ENCODE results near the gene PDGFB. TPM values are rescaled to one million over a fixed set of nuclear protein-coding genes. Genes with fewer than 3 reads are reported as not detected.

The PDGFB gene
- total RNA-seq, 2 experiments from 2014 or later: 0.89 to 1.1 TPM

GRCh38 chr22:39247361-39247760, 2.6 kb upstream of the PDGFB start:
- H3K27ac Mint-ChIP-seq: no peak overlapping the region
- CTCF ChIA-PET: interaction anchor here (0.8 kb wide), 1 partner anchor 14 kb away, joined by 3 read pairs; no protein-coding TSS in a partner anchor
- peaks cover 60% of the 10 kb centered on the region for H3K27me3 Mint-ChIP-seq
- no peak for DNase-seq
- POLR2A ChIA-PET: no interaction called here
- no peaks in the 10 kb centered on the region for H3K9me3 Mint-ChIP-seq
- H3K4me3 Mint-ChIP-seq: no peak overlapping the region
- H3K4me1 Mint-ChIP-seq: peaks cover 12% of the 10 kb centered on the region
- no peaks in the 10 kb centered on the region for H3K36me3 Mint-ChIP-seq (ENCODE audit: low read depth)

GRCh38 chr22:39246690-39247332, 2.0 kb upstream of the PDGFB start:
- no peak overlapping the region for H3K27ac Mint-ChIP-seq
- no peak overlapping the region for H3K4me3 Mint-ChIP-seq
- CTCF ChIA-PET: interaction anchor here (0.8 kb wide), 1 partner anchor 14 kb away, joined by 3 read pairs; no protein-coding TSS in a partner anchor
- no peaks in the 10 kb centered on the region for H3K9me3 Mint-ChIP-seq
- DNase-seq: no peak
- H3K27me3 Mint-ChIP-seq: peaks cover 57% of the 10 kb centered on the region
- H3K4me1 Mint-ChIP-seq: peaks cover 13% of the 10 kb centered on the region
- POLR2A ChIA-PET: no interaction called here
- H3K36me3 Mint-ChIP-seq (ENCODE audit: low read depth): no peaks in the 10 kb centered on the region

DNA sequence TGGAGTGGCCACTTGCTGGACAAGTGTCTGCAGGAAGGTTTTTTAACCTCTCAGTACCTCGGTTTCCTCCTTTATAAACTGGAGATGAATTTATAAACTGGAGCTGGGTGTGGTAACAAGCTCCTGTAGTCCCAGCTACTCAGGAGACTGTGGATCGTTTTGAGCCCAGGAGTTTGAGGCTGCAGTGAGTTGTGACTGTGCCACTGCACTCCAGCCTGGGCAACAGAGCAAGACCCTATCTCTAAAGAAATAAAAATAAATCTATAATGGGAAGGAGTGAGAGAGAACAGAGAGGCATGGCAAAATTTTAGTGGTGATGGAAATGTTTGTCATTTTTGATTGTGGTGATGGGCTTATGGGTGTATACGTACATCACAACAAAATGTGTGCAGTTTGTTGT, 1.4 kb upstream of the PDGFB start:
- Mint-ChIP-seq H3K4me3 (no peak overlapping the region), H3K9me3 (no peaks in the 10 kb centered on the region), H3K27ac (no peak overlapping the region), H3K27me3 (peaks cover 63% of the 10 kb centered on the region), H3K4me1 (peaks cover 19% of the 10 kb centered on the region), H3K36me3 (ENCODE audit: low read depth) (no peaks in the 10 kb centered on the region)
- no peak for DNase-seq
- ChIA-PET CTCF (interaction anchor here (0.8 kb wide), 1 partner anchor 15 kb away, joined by 3 read pairs; no protein-coding TSS in a partner anchor), POLR2A (no interaction called here)

- CTCF ChIA-PET: no interaction called here
- no peak for DNase-seq
- Mint-ChIP-seq H3K4me1 (peaks cover 27% of the 10 kb centered on the region), H3K27me3 (peaks cover 65% of the 10 kb centered on the region), H3K4me3 (no peak overlapping the region), H3K27ac (no peak overlapping the region), H3K36me3 (ENCODE audit: low read depth) (no peaks in the 10 kb centered on the region), H3K9me3 (no peaks in the 10 kb centered on the region)
- POLR2A ChIA-PET: no interaction called here
Observed at GRCh38 chr22:39245130-39246039, 603 bp upstream of the PDGFB start.

DNA sequence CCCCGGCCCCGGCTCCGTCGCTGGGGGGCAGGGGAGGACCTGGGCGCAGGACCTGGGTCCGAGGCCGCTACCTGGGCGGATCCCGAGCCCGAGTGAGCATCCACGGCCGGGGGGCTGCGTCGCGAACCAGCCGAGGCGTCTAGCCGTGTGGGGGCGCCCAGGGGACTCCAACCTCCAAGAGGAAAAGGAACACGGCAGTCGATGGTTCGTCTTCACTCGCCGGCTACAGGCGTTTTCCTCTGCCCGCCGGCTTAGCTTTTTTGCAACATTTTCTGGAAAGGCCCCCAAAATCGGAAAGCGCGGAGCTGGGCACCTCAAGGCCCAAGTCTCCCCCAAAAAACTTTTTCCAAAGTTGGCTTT, 666 bp downstream of the PDGFB start:
- peaks cover 38% of the 10 kb centered on the region for H3K4me1 Mint-ChIP-seq
- H3K27me3 Mint-ChIP-seq: peaks cover 59% of the 10 kb centered on the region
- DNase-seq: no peak
- H3K27ac Mint-ChIP-seq: no peak overlapping the region
- ChIA-PET CTCF (no interaction called here), POLR2A (no interaction called here)
- H3K4me3 Mint-ChIP-seq: no peak overlapping the region
- H3K36me3 Mint-ChIP-seq (ENCODE audit: low read depth): no peaks in the 10 kb centered on the region
- H3K9me3 Mint-ChIP-seq: no peaks in the 10 kb centered on the region

DNA sequence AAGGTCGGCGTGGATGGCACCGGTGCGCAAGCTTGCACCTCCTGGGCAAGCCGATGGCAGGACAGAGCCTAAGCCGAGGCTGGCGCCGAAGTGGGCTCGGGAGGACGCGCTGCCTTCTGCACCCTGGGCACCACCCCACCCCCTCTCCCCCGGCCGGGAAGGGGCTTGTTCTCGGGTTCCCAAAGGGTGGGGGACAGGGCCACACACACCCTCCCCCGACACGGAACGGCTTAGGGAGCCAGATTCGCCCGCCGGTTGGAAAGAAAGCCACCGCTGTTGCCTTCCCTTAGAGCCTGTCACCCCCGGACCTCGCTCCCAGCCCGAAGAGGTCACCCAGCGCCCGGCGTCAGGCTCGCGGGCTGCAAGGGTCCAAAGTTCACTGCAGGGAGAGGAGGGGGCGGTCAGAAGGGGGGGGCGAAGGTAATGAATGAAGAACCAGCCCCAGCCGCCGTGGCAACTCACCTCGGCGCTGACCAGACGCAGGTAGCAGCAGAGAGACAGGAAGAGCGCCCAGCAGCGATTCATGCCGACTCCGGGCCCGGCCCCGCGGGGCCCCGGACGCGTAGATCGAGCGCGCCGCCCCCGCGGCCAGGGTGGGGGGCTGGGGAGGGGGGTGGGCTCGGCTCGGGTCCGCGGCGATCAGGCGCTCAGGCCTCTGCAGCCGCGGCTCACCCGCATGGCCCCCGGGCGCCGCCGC, 1.2 kb downstream of the PDGFB start:
- Mint-ChIP-seq H3K4me1 (peaks cover 39% of the 10 kb centered on the region), H3K27ac (no peak overlapping the region), H3K27me3 (peaks cover 59% of the 10 kb centered on the region), H3K36me3 (ENCODE audit: low read depth) (no peaks in the 10 kb centered on the region), H3K4me3 (peak overlapping the region; percentile 32), H3K9me3 (no peaks in the 10 kb centered on the region)
- ChIA-PET POLR2A (no interaction called here), CTCF (interaction anchor here (1.3 kb wide), 1 partner anchor 67 kb away, joined by 3 read pairs; no protein-coding TSS in a partner anchor)
- DNase-seq: no peak

DNA sequence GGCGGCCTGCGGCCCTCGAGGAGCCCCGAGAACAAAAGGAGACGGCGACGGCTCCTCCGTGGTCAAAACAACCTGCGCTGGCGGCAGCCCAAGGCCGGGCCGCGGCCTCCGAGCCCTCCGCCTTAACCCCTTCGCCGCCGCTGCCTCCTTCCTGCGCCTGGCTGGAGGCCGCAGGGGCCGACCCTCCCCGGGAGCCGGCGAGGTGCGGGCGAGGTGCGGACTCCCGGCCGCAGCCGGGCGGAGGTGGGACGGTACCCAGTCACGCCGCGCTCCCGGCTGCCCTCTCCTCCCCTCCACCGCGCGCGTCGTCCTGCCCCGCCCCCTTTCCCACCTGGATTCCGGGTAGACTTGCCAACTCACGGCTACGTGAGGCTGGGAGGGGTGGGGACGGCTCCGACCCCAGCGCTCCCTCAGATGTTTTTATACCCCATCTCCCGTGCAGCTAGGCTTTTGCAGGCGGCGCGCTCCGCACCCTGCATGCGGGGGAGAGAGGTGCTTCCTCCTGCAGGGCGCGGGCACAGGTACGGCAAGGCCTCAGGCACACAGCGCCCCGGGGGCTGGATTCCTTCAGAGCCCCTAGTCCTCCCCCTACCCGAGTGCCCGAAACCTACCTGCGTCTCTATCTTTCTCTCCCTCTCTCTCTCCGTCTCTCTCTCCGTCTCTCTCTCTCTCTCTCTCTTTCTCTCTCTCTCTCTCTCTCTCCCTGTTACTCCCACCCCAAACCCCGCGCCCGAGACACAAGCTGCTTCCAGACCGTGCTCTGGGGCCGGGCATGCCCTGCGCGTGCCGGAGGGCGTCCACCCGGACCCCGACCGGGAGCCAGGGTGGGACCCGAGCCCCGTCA, 2.0 kb downstream of the PDGFB start:
- DNase-seq: no peak
- ChIA-PET POLR2A (no interaction called here), CTCF (interaction anchor here (1.3 kb wide), 1 partner anchor 68 kb away, joined by 3 read pairs; no protein-coding TSS in a partner anchor)
- H3K9me3 Mint-ChIP-seq: no peaks in the 10 kb centered on the region
- no peaks in the 10 kb centered on the region for H3K36me3 Mint-ChIP-seq (ENCODE audit: low read depth)
- H3K4me1 Mint-ChIP-seq: peaks cover 39% of the 10 kb centered on the region
- H3K27me3 Mint-ChIP-seq: peaks cover 62% of the 10 kb centered on the region
- peak overlapping the region; percentile 69 for H3K4me3 Mint-ChIP-seq
- H3K27ac Mint-ChIP-seq: peak overlapping the region; percentile 68

DNA sequence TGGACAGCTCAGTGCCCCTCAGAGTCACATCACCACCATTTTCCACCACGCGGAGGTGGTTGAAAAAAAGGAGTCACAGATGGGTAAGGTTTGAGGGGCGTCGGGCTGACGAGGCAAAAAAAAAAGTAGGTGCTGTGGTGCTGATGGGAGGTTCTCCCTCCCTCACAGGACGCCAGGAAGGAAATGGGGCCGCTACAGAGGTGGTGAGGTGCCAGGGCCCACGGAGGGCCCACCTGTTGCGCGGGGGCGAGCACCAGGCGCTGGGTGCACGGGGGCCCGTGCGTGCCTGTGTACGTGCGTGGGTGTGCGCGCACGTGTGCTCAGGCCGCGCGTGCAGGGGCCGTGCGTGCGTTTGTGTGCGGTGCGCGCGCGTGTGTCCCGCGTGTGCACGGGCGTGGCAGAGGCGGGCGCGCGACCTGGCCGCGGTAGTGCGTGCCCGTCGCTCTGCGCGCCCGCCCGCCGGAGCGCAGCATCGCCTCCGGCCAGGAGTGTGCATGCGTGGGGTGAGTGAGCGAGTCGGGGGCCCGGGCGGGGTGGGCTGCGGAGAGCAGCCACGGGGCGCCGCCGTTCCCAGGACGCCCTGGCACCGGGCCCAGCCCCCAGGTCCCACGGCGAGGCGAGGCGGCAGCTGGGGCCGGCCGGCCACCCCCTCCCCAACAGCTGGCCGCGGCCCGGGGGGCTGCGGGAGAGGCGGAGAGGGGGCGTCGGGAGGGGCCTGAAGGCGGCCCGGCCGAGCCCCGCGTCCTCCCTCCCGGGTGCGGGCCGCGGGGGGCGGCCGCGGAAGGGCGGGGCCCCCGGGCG, 2.8 kb downstream of the PDGFB start:
- no peaks in the 10 kb centered on the region for H3K36me3 Mint-ChIP-seq (ENCODE audit: low read depth)
- peak overlapping the region; percentile 48 for H3K27ac Mint-ChIP-seq
- H3K4me1 Mint-ChIP-seq: peaks cover 46% of the 10 kb centered on the region
- ChIA-PET POLR2A (interaction anchor here (0.6 kb wide), 1 partner anchor 15 kb away, joined by 3 read pairs; no protein-coding TSS in a partner anchor), CTCF (interaction anchor here (1.2 to 1.3 kb wide), 2 partner anchors 11 to 69 kb away, joined by 3 to 4 read pairs; no protein-coding TSS in a partner anchor)
- H3K9me3 Mint-ChIP-seq: no peaks in the 10 kb centered on the region
- H3K4me3 Mint-ChIP-seq: peak overlapping the region; percentile 73
- H3K27me3 Mint-ChIP-seq: peaks cover 63% of the 10 kb centered on the region
- DNase-seq: no peak

DNA sequence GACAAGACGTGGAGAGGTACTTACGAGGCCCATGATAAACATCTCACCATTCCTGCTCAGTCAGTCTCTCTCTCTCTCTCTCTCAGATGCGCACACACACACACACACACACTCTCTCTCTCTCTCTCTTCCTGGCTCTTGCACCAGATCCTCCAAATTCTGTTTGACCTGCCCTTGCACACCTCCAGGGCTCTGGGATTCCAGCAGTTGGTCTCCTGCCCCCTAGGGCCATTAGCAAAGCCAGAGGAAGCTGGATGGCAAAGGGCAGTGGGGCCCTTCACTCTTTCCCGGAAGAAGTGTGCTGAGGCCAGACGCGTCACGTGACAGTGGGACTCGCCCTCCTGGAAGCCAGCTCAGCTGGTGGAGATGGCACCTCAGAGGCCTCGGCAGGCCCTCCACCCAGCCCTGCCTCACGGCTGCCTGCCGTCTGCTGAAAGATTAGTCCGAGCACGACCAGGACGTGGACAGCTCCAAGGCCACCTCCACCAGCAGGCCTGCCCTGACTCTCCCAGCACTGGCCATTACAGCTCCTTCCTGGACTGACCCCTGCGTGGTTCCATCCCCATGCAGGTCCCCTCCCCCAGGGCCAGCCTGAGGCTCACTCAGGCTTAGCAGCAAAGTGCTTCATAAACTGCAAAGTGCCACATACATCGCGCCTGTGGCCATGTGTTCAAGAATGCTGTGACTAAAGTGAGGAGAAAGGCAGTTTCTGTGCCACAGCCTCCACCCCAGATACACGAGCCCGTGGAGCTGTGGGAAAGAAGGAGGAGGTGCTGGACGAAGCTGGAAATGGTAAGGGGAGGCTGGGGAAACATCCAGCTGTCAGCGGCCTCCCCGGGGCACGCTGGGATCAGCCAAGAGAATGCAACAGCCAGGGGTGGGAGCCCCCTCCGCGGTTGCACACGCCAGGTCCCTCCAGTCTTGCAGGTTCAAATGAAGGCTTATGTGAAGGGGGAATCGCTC, 3.7 kb downstream of the PDGFB start:
- POLR2A ChIA-PET: interaction anchor here (0.6 kb wide), 1 partner anchor 16 kb away, joined by 3 read pairs; no protein-coding TSS in a partner anchor
- peaks cover 55% of the 10 kb centered on the region for H3K4me1 Mint-ChIP-seq
- CTCF ChIA-PET: interaction anchor here (0.8 to 1.2 kb wide), 2 partner anchors 12 to 14 kb away, joined by 3 to 4 read pairs; no protein-coding TSS in a partner anchor
- no peaks in the 10 kb centered on the region for H3K9me3 Mint-ChIP-seq
- H3K4me3 Mint-ChIP-seq: peak overlapping the region; percentile 73
- H3K27me3 Mint-ChIP-seq: peaks cover 63% of the 10 kb centered on the region
- DNase-seq: peak; percentile 41
- peak overlapping the region; percentile 81 for H3K27ac Mint-ChIP-seq
- H3K36me3 Mint-ChIP-seq (ENCODE audit: low read depth): no peaks in the 10 kb centered on the region

GRCh38 chr22:39239561-39240423, 5.0 kb downstream of the PDGFB start:
- POLR2A ChIA-PET: no interaction called here
- Mint-ChIP-seq H3K4me1 (peaks cover 60% of the 10 kb centered on the region), H3K27ac (peak overlapping the region; percentile 81), H3K9me3 (no peaks in the 10 kb centered on the region), H3K36me3 (ENCODE audit: low read depth) (no peaks in the 10 kb centered on the region), H3K4me3 (peak overlapping the region; percentile 73), H3K27me3 (peaks cover 57% of the 10 kb centered on the region)
- no peak for DNase-seq
- CTCF ChIA-PET: interaction anchor here (0.6 to 1.0 kb wide), 3 partner anchors 9 to 31 kb away, joined by 3 to 4 read pairs (median 3); no protein-coding TSS in a partner anchor
